A673 (cell line): ENCODE results near the gene PARD6B.

Experiments used
- CTCF ChIP-seq: fragments of 300-800, 200-600 bp; sonication (generic); conservative IDR thresholded peaks from 2 replicates; pipeline ENCODE4 v1.5.1; 2017; ENCODE audit warnings: low read depth, mild to moderate bottlenecking, antibody characterized with exemption, low read length, moderate library complexity, mixed read lengths
- EZH2 ChIP-seq: fragments of 200-600 bp; sonication (generic); IDR thresholded peaks from 2 replicates; pipeline ENCODE4 v1.6.1; 2017; ENCODE audit warnings: borderline replicate concordance, low read depth, mild to moderate bottlenecking, mixed read lengths, antibody characterized with exemption, low read length; ENCODE audit not compliant: poor library complexity, severe bottlenecking

GRCh38 chr20:50799176-50799889, 68.0 kb downstream of the PARD6B start:
- TF ChIP-seq CTCF (no peak), EZH2 (no peak)
